Neuronal stem cell (in vitro differentiated cells): ENCODE data around the gene JMJD8.

Experiments
- DNase-seq: peaks from one replicate; pipeline ENCODE4 v3.0.0-alpha.2; 2013; ENCODE audit warnings: low spot score
- H2AFZ ChIP-seq: one replicate; pipeline ENCODE4 v1.6.1; 2013; ENCODE audit warnings: mild to moderate bottlenecking, low read length, inconsistent platforms
- H2AK5ac ChIP-seq: 2 replicates; pipeline ENCODE4 v1.6.1; 2013; ENCODE audit warnings: low read depth, mild to moderate bottlenecking, inconsistent platforms, low read length, moderate library complexity, mixed read lengths
- H2BK120ac ChIP-seq: 2 replicates; pipeline ENCODE4 v1.6.1; 2013; ENCODE audit warnings: low read depth, mild to moderate bottlenecking, inconsistent platforms, low read length, moderate library complexity, mixed read lengths
- H2BK12ac ChIP-seq: one replicate; pipeline ENCODE4 v1.6.1; 2013; ENCODE audit warnings: low read length, inconsistent platforms
- H2BK15ac ChIP-seq: 2 replicates; pipeline ENCODE4 v1.6.1; 2013; ENCODE audit warnings: mild to moderate bottlenecking, low read length, inconsistent platforms, mixed read lengths
- H2BK5ac ChIP-seq: one replicate; pipeline ENCODE4 v1.6.1; 2013; ENCODE audit warnings: inconsistent platforms, mild to moderate bottlenecking, low read length, moderate library complexity
- H3K14ac ChIP-seq: one replicate; pipeline ENCODE4 v1.6.1; 2013; ENCODE audit warnings: low read length, inconsistent platforms
- H3K18ac ChIP-seq: 2 replicates; pipeline ENCODE4 v1.6.1; 2013; ENCODE audit warnings: low read length, inconsistent platforms
- H3K23ac ChIP-seq: 2 replicates; pipeline ENCODE4 v1.6.1; 2013; ENCODE audit warnings: low read depth, mild to moderate bottlenecking, mixed read lengths, low read length, inconsistent platforms; ENCODE audit not compliant: poor library complexity
- H3K27ac ChIP-seq: replicated peaks from 3 replicates; pipeline ENCODE4 v1.5.1; 2013; ENCODE audit warnings: low read length, inconsistent platforms
- H3K27me3 ChIP-seq, 3 experiments: 2 replicates each; pipeline ENCODE4 v1.6.1; 2013; ENCODE audit warnings: low read length in 3 of 3, mild to moderate bottlenecking in 2 of 3, inconsistent platforms in 1 of 3, low read depth in 1 of 3, mixed read lengths in 1 of 3, moderate library complexity in 1 of 3; ENCODE audit not compliant: control insufficient read depth in 3 of 3, insufficient read depth in 3 of 3
- H3K36me3 ChIP-seq, 2 donors: replicated peaks in 1 of 2; 2 replicates each; pipeline ENCODE4 v1.6.1; 2013; ENCODE audit warnings: low read length in 2 of 2; ENCODE audit not compliant: control insufficient read depth in 2 of 2, insufficient read depth in 2 of 2
- H3K4ac ChIP-seq: 2 replicates; pipeline ENCODE4 v1.6.1; 2013; ENCODE audit warnings: inconsistent platforms, mild to moderate bottlenecking, low read length, moderate library complexity
- H3K4me1 ChIP-seq, 2 donors: 1 replicate in 1 of 2; 2 replicates in 1 of 2; pipeline ENCODE4 v1.6.1; 2013; ENCODE audit warnings: low read length in 2 of 2, low read depth in 1 of 2; ENCODE audit not compliant: control insufficient read depth in 2 of 2, insufficient read depth in 1 of 2
- H3K4me2 ChIP-seq: one replicate; pipeline ENCODE4 v1.6.1; 2013; ENCODE audit warnings: mild to moderate bottlenecking, low read length, inconsistent platforms; ENCODE audit not compliant: insufficient read depth, poor library complexity, severe bottlenecking
- H3K4me3 ChIP-seq, 2 donors: 2 replicates each; pipeline ENCODE4 v1.5.1; 2013; ENCODE audit warnings: low read length in 2 of 2, mild to moderate bottlenecking in 2 of 2, inconsistent platforms in 1 of 2, moderate library complexity in 1 of 2
- H3K79me1 ChIP-seq: one replicate; pipeline ENCODE4 v1.6.1; 2013; ENCODE audit warnings: low read depth, mild to moderate bottlenecking, inconsistent platforms, low read length, moderate library complexity
- H3K9ac ChIP-seq: one replicate; pipeline ENCODE4 v1.6.1; 2013; ENCODE audit warnings: mild to moderate bottlenecking, low read depth, low read length, inconsistent platforms; ENCODE audit not compliant: poor library complexity
- H3K9me3 ChIP-seq, 2 donors: replicated peaks in 1 of 2; 2 replicates each; pipeline versions ENCODE3 to v1.6.1; 2013; ENCODE audit warnings: low read length in 2 of 2, mild to moderate bottlenecking in 2 of 2, inconsistent platforms in 1 of 2, low read depth in 1 of 2, mixed read lengths in 1 of 2, moderate library complexity in 1 of 2; ENCODE audit not compliant: control insufficient read depth in 2 of 2, insufficient read depth in 1 of 2
- H4K8ac ChIP-seq: one replicate; pipeline ENCODE4 v1.6.1; 2013; ENCODE audit warnings: low read depth, mild to moderate bottlenecking, inconsistent platforms, low read length, moderate library complexity
- H4K91ac ChIP-seq: one replicate; pipeline ENCODE4 v1.6.1; 2013; ENCODE audit warnings: low read length, low read depth, mild to moderate bottlenecking, inconsistent platforms; ENCODE audit not compliant: poor library complexity
- WGBS, 2 donors: extraction: QIAGEN DNeasy Blood & Tissue Kit; methylation state at CpG; one replicate each; pipeline ENCODE4 v1.1.7; 2013; ENCODE audit warnings: missing lambda C conversion rate in 2 of 2, mixed read lengths in 1 of 2; ENCODE audit not compliant: insufficient read length in 2 of 2, insufficient replicate concordance in 1 of 2; ENCODE audit errors: extremely low coverage in 2 of 2; 5-methylcytosine and 5-hydroxymethylcytosine counted together

The JMJD8 gene

GRCh38 chr16:700684-701584 is 16.8 kb upstream of the JMJD8 start:
- H3K4ac ChIP-seq, result no peak overlapping the region
- H3K23ac ChIP-seq, result peak overlapping the region; percentile 34
- H2AK5ac ChIP-seq, result no peak overlapping the region
- no peaks in the 10 kb centered on the region for H3K9me3 ChIP-seq
- H2BK15ac ChIP-seq, result no peak overlapping the region
- peaks cover 33 to 85% (median 36%) of the 10 kb centered on the region in 3 experiments for H3K27me3 ChIP-seq
- H2BK12ac ChIP-seq, result no peak overlapping the region
- H2BK5ac ChIP-seq, result no peak overlapping the region
- peak; percentile 75 for DNase-seq
- H3K4me2 ChIP-seq, result peak overlapping the region; percentile 2
- no CpG with 5 or more reads among the region's 76 CpGs for WGBS, 2 donors
- no peak overlapping the region for H2AFZ ChIP-seq
- H3K4me3 ChIP-seq, result peak overlapping the region in 1 of 2 donors; percentile 6
- no peak overlapping the region for H4K91ac ChIP-seq
- no peak overlapping the region for H2BK120ac ChIP-seq
- H4K8ac ChIP-seq, result no peak overlapping the region
- no peak overlapping the region for H3K9ac ChIP-seq
- H3K14ac ChIP-seq, result no peak overlapping the region
- H3K36me3 ChIP-seq, result no peaks in the 10 kb centered on the region
- H3K79me1 ChIP-seq, result peaks cover 2% of the 10 kb centered on the region
- H3K18ac ChIP-seq, result no peak overlapping the region
- no peak overlapping the region for H3K27ac ChIP-seq
- H3K4me1 ChIP-seq, result peaks cover 0 to 13% of the 10 kb centered on the region in 2 donors

DNA sequence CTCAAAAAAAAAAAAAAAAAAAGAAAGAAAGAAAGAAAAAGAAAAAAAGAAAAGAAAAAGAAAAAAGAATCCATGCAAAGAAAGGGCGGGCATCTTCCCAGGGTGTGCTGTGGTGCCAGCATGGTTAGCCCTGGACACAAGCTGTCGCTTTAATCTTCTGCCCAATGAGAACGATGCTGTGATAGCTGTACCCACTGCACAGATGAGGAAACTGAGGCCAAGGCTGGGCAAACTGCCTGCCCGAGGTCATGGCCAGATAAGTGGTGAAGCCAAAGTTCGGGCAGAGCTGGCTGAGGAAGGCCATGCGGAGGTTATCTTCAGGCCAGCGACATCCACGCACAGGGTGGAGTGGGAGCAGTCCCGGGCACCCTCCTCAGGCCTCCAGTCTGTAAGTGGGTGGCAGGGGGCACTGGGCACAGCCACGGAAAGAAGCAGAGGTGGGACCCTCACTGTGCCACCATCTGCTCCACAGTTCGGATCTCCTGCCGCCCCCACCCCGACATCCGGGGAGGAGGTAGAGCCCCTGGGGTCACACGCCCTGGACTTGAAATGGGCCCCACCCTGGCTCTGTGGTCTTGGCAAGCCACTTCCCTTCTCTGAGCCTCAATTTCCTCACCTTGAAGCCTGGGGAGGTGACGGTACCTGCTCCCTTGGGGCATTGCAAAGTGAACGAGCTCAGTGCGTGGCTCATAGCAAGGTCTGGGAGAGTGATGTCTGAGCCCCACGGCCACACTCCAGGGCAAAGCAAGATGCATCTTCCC is 15.0 kb upstream of the JMJD8 start:
- Histone ChIP-seq H3K9ac (peak overlapping the region; percentile 50), H3K4me2 (no peak overlapping the region), H2BK5ac (no peak overlapping the region), H3K27ac (no peak overlapping the region), H3K36me3 (no peaks in the 10 kb centered on the region), H4K91ac (no peak overlapping the region), H3K9me3 (peaks cover 0 to 4% of the 10 kb centered on the region in 2 donors), H2AFZ (no peak overlapping the region), H3K23ac (peak overlapping the region; percentile 12), H3K18ac (no peak overlapping the region), H3K4ac (no peak overlapping the region), H2BK12ac (no peak overlapping the region), H3K14ac (no peak overlapping the region), H4K8ac (no peak overlapping the region), H3K79me1 (peaks cover 5% of the 10 kb centered on the region), H2BK15ac (no peak overlapping the region), H2BK120ac (no peak overlapping the region), H3K27me3 (peaks cover 36 to 88% (median 41%) of the 10 kb centered on the region in 3 experiments), H2AK5ac (no peak overlapping the region), H3K4me3 (no peak overlapping the region), H3K4me1 (peaks cover 5 to 7% of the 10 kb centered on the region in 2 donors)
- no peak for DNase-seq
- no CpG with 5 or more reads among the region's 19 CpGs for WGBS, 2 donors

DNA sequence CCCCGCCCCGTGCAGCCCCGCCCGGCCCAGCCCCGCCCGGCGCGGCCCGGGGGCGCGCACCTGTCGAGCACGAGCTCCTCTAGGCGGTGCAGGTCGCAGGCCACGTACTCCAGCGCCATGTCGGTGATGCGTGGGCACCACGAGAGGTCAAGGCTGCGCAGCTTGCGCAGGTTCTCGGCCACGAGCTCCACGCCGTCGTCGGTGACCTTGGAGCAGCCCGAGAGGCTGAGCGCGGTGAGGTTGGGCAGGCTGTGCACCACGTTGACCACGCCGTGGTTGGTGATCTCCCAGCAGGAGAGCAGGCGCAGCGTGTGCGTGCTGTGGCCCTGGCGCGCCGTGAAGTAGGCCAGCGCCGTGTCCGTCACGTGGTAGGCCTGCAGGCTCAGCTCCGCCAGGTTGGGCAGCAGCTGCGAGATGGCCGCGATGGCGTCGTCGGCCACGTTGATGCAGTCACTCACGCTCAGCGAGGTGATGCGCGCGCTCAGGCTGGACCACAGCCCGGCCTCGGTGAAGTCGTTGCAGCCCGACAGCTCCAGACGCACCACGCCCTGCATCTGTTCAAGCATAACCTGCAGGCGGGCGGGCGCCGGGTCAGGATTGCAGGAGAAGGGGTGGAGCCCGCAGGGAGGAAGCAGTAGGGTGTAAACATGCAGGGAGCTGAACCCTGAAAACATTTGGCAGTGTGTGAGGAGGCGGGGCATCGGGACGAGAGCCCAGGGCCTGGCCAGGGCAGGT is 11.4 kb upstream of the JMJD8 start:
- Histone ChIP-seq H3K9ac (peak overlapping the region; percentile 77), H3K27ac (no peak overlapping the region), H3K9me3 (peaks cover 0 to 6% of the 10 kb centered on the region in 2 donors), H3K4me1 (peaks cover 0 to 7% of the 10 kb centered on the region in 2 donors), H4K91ac (no peak overlapping the region), H2BK120ac (peak overlapping the region; percentile 3), H3K14ac (peak overlapping the region; percentile 100), H2BK5ac (peak overlapping the region; percentile 39), H3K27me3 (peaks cover 14 to 78% (median 28%) of the 10 kb centered on the region in 3 experiments), H3K36me3 (no peaks in the 10 kb centered on the region), H3K4ac (no peak overlapping the region), H4K8ac (no peak overlapping the region), H2AFZ (no peak overlapping the region), H2AK5ac (peak overlapping the region; percentile 94), H3K23ac (peak overlapping the region; percentile 93), H2BK15ac (peak overlapping the region; percentile 38), H3K4me3 (peak overlapping the region in 1 of 2 donors; percentile 53), H3K4me2 (no peak overlapping the region), H3K79me1 (peaks cover 3% of the 10 kb centered on the region), H2BK12ac (no peak overlapping the region), H3K18ac (peak overlapping the region; percentile 52)
- WGBS, 2 donors, result no CpG with 5 or more reads among the region's 71 CpGs
- no peak for DNase-seq
